ENCODE data around the gene FRMD1.

- TF ChIP-seq CTCF (IDR thresholded peaks at IDR 0.05; ENCODE audit: low read depth, low read length, poor library complexity, severe bottlenecking): no peak
- no peak for TF ChIP-seq EZH2phosphoT487 (IDR thresholded peaks at IDR 0.05; ENCODE audit: borderline replicate concordance, low read length)
Measured at GRCh38 chr6:168054765-168055560, 24.0 kb downstream of the FRMD1 start.

All from DOHH2 (cell line).